HG02571 (cell line): Measurements from ENCODE around the gene TEKT5.
"Not testable (repeated sequence)": the region's sequence is repeated elsewhere in the genome, so short reads cannot be mapped to it uniquely, and the experiment has no call there.

Experiments
- ATAC-seq: cut with Tn5 transposase; IDR thresholded peaks from one replicate; pipeline ENCODE4 v1.9.1; 2021; ENCODE audit warnings: mild to moderate bottlenecking, moderate library complexity; ENCODE audit not compliant: unreplicated experiment

Gene TEKT5

GRCh38 chr16:10694830-10695229 lies at the start of gene TEKT5:
Gene TEKT5, minus strand, starts transcription at chr16:10694930. Its CDS starts 57 bp downstream, at chr16:10694873.
- ATAC-seq, result no peak

- peak; percentile 75 for ATAC-seq
Observed at GRCh38 chr16:10743610-10744369, 49.1 kb upstream of the TEKT5 start, which contains the start of gene NUBP1. Gene NUBP1, plus strand, starts transcription at chr16:10743842. Its CDS starts 22 bp downstream, at chr16:10743864.

GRCh38 chr16:10743227-10743609 lies 48.5 kb upstream of the TEKT5 start:
- no peak for ATAC-seq

GRCh38 chr16:10741844-10742243 lies 47.1 kb upstream of the TEKT5 start:
- ATAC-seq, result no peak

- ATAC-seq, result not testable (repeated sequence)
Observed at GRCh38 chr16:10741249-10741648, 46.5 kb upstream of the TEKT5 start.

- no peak for ATAC-seq
Observed at GRCh38 chr16:10740845-10741208, 46.1 kb upstream of the TEKT5 start.

GRCh38 chr16:10740000-10740844 lies 45.5 kb upstream of the TEKT5 start:
- ATAC-seq, result no peak

- peak; percentile 60 for ATAC-seq
Observed at GRCh38 chr16:10738231-10739077, 43.7 kb upstream of the TEKT5 start.

- ATAC-seq, result no peak
Observed at GRCh38 chr16:10737068-10737625, 42.4 kb upstream of the TEKT5 start.

GRCh38 chr16:10731790-10732189 lies 37.1 kb upstream of the TEKT5 start:
- no peak for ATAC-seq

- no peak for ATAC-seq
Observed at GRCh38 chr16:10729104-10730048, 34.6 kb upstream of the TEKT5 start.

- no peak for ATAC-seq
Observed at GRCh38 chr16:10728003-10728887, 33.5 kb upstream of the TEKT5 start.

- ATAC-seq, result no peak
Observed at GRCh38 chr16:10708969-10709368, 14.2 kb upstream of the TEKT5 start.

GRCh38 chr16:10699756-10700155 lies 5.0 kb upstream of the TEKT5 start:
- no peak for ATAC-seq

- no peak for ATAC-seq
Observed at GRCh38 chr16:10694306-10694705, 424 bp downstream of the TEKT5 start.

GRCh38 chr16:10693889-10694288 lies 841 bp downstream of the TEKT5 start:
- ATAC-seq, result no peak

GRCh38 chr16:10692470-10692869 lies 2.3 kb downstream of the TEKT5 start:
- no peak for ATAC-seq

- ATAC-seq, result no peak
Observed at GRCh38 chr16:10688726-10689125, 6.0 kb downstream of the TEKT5 start.

GRCh38 chr16:10688291-10688690 lies 6.4 kb downstream of the TEKT5 start:
- no peak for ATAC-seq
